ENCODE measurements around the gene RNF167. TPM values are rescaled to one million over a fixed set of nuclear protein-coding genes. Genes with fewer than 3 reads are reported as not detected.

Gene RNF167
- total RNA-seq, 4 donors from 2014 or later = 57.2 to 348 (median 73.7) TPM

DNA sequence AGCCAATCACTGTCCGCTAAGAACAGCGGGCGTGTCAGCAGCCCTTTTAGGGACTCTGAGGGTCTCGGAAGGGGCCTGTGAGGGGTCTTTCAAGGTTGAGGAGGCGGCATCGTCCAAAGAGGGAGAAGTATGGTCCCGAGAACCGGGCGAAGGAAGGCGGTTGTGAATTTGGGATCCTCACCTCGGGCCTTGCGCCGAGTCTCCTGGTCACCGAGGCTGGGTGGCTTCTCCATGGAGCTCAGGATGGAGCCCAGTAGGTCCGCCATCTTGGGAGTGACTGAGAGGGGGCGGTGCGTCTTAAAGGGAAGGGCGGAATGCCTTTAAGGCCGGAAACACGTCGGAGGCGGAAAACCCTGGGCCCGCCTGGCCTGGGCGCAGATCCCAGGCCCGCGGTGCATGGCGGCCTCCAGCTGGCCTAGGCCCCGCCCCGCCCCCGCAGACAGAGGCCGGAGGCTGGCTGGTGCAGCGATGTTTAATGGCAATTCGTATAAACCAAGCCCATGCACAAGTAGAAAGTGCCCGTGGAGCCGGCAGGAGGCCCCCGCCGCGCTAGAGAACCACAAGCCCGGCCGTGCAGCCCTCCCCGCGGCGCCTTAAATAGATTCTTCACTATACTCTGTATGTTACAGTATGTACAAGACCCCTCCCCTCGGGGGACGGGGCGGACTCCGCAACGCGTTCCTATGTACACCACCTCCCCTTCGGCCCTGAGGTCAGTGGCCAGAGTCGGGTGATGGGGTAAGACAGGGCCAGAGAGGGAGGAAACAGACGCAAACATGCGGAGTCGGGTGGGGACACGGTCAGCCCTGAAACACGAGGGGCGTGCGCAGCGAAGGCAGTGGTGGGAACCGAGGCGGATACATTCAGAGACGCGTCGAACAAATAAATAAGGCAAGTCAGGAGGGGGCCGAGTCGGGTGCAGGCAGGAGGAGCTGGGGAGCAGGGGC is 27.7 kb downstream of the RNF167 start, which contains the start of gene SPAG7:
SPAG7 (minus strand) TSS at position 279 of the 947 bp plus-strand sequence; CDS start at position 266, 13 bp downstream.
- Histone ChIP-seq H3K27ac (peak within 1 kb of the TSS; percentile 91 to 98 (median 96)), H3K4me1 (peaks cover 14 to 33% (median 26%) of the 10 kb centered on the region in 4 donors), H3K9me3 (no peaks in the 10 kb centered on the region), H3K36me3 (peaks cover 0 to 21% (median 4%) of the 10 kb centered on the region in 4 donors), H3K4me3 (peak within 1 kb of the TSS; percentile 52 to 82 (median 62)), H3K27me3 (no peaks in the 10 kb centered on the region)
- in situ Hi-C loops (cut with MboI; ENCODE audit: low pct_ligation_motif_present in 1 of 4, low pct_unique_long_range_greater_than_20kb in 1 of 4, low sequenced_read_pairs in 3 of 4) = no loop called here
- TF ChIP-seq, protein P1, sequence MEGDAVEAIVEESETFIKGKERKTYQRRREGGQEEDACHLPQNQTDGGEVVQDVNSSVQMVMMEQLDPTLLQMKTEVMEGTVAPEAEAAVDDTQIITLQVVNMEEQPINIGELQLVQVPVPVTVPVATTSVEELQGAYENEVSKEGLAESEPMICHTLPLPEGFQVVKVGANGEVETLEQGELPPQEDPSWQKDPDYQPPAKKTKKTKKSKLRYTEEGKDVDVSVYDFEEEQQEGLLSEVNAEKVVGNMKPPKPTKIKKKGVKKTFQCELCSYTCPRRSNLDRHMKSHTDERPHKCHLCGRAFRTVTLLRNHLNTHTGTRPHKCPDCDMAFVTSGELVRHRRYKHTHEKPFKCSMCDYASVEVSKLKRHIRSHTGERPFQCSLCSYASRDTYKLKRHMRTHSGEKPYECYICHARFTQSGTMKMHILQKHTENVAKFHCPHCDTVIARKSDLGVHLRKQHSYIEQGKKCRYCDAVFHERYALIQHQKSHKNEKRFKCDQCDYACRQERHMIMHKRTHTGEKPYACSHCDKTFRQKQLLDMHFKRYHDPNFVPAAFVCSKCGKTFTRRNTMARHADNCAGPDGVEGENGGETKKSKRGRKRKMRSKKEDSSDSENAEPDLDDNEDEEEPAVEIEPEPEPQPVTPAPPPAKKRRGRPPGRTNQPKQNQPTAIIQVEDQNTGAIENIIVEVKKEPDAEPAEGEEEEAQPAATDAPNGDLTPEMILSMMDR (IDR thresholded peaks at IDR 0.05) = peak in 2 of 5 experiments; percentile 23 to 27
- TF ChIP-seq POLR2AphosphoS5 (IDR thresholded peaks at IDR 0.05) = peak; percentile 65 to 91 (median 89)
- TF ChIP-seq POLR2A (IDR thresholded peaks at IDR 0.05) = peak; percentile 79
- no peak for TF ChIP-seq EP300 (IDR thresholded peaks at IDR 0.05; ENCODE audit: low read depth)
- 0 to 1% methylated on average over 3 to 59 of the region's 66 CpGs for WGBS, 2 donors (ENCODE audit: low coverage in 1 of 2)
- peak; percentile 96 for DNase-seq
- intact Hi-C loops (cut with DNase I; ENCODE audit: low total_unique reads) = no loop called here

DNA sequence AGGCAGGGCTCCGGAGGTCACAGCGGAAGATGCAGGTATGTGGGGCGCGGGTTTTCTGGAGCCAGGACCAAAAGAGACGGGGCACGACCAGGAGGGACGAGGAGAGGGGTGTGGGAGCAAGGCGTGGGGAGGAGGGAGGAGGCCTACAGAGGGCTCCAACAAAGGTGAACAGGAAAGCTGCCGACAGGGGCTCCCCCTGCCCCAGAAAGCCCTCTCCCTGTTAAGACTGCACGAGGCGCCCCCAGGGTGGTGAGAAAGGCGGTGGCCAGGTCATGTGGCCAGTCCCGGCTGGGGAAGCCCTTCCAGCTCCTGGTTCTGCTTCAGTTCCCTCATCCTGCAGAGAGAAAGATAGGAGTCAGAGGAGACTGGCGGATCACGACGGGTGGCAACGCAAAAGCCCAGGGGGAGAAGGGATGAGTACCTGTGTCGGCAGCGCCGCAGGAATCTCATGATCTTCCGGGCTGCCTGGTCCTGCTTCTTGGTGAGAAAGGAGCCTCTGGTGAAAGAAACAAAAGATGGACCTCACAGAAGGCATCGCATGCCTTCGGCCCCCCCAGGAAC is 28.5 kb downstream of the RNF167 start:
- Histone ChIP-seq H3K27me3 (no peaks in the 10 kb centered on the region), H3K4me3 (peak overlapping the region; percentile 37 to 82 (median 62)), H3K27ac (peak overlapping the region; percentile 91 to 98 (median 96)), H3K9me3 (no peaks in the 10 kb centered on the region), H3K36me3 (peaks cover 0 to 26% (median 5%) of the 10 kb centered on the region in 4 donors), H3K4me1 (peaks cover 14 to 33% (median 26%) of the 10 kb centered on the region in 4 donors)
- intact Hi-C loops (cut with DNase I; ENCODE audit: low total_unique reads) (no loop called here), in situ Hi-C loops (cut with MboI; ENCODE audit: low pct_ligation_motif_present in 1 of 4, low pct_unique_long_range_greater_than_20kb in 1 of 4, low sequenced_read_pairs in 3 of 4) (no loop called here)
- no peak for DNase-seq
- WGBS, 2 donors (ENCODE audit: low coverage in 1 of 2) = 42 to 51% methylated on average over 10 to 23 of the region's 23 CpGs
- TF ChIP-seq EP300 (IDR thresholded peaks at IDR 0.05; ENCODE audit: low read depth) (no peak), POLR2A (IDR thresholded peaks at IDR 0.05) (no peak), POLR2AphosphoS5 (IDR thresholded peaks at IDR 0.05) (no peak)
- TF ChIP-seq, protein P1 (IDR thresholded peaks at IDR 0.05) = no peak

DNA sequence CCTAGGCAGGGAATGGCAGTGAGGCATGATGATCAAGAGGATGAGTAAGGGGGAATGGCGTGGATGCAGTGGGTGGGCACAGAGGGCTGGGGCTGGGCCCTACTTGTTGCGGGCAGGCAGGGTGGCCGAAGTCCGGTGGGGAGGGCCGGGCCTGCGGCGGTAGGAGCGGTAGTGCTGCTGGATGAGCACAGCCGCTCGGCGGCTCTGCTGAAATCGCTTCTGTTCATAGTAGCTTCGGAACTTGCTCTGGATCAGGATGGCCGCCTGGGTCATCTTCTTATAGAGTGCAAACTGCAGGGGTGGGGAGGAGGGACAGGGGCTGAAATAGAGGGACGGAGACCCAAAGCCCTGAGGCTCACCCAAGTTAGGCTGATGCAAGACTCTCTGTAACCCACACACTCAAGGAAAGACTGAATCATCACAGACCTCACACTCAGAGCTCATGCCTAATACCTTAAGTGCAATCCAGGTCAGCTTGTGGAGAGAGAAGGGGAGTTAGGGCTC is 29.0 kb downstream of the RNF167 start:
- 73% methylated on average over 15 of the region's 15 CpGs; no CpG with 5 or more reads in 1 of the 2 donors for WGBS, 2 donors (ENCODE audit: low coverage in 1 of 2)
- no peak for DNase-seq
- H3K27me3 ChIP-seq = no peaks in the 10 kb centered on the region
- H3K9me3 ChIP-seq = no peaks in the 10 kb centered on the region
- peaks cover 0 to 31% (median 5%) of the 10 kb centered on the region in 4 donors for H3K36me3 ChIP-seq
- in situ Hi-C loops (cut with MboI; ENCODE audit: low pct_ligation_motif_present in 1 of 4, low pct_unique_long_range_greater_than_20kb in 1 of 4, low sequenced_read_pairs in 3 of 4) (no loop called here), intact Hi-C loops (cut with DNase I; ENCODE audit: low total_unique reads) (no loop called here)
- peak overlapping the region in 3 of 4 donors; percentile 55 to 82 (median 69) for H3K4me3 ChIP-seq
- no peak for TF ChIP-seq EP300 (IDR thresholded peaks at IDR 0.05; ENCODE audit: low read depth)
- peak; percentile 32 to 59 (median 49) for TF ChIP-seq POLR2AphosphoS5 (IDR thresholded peaks at IDR 0.05)
- TF ChIP-seq POLR2A (IDR thresholded peaks at IDR 0.05) = no peak
- peak overlapping the region; percentile 91 to 98 (median 96) for H3K27ac ChIP-seq
- peaks cover 14 to 33% (median 26%) of the 10 kb centered on the region in 4 donors for H3K4me1 ChIP-seq

DNA sequence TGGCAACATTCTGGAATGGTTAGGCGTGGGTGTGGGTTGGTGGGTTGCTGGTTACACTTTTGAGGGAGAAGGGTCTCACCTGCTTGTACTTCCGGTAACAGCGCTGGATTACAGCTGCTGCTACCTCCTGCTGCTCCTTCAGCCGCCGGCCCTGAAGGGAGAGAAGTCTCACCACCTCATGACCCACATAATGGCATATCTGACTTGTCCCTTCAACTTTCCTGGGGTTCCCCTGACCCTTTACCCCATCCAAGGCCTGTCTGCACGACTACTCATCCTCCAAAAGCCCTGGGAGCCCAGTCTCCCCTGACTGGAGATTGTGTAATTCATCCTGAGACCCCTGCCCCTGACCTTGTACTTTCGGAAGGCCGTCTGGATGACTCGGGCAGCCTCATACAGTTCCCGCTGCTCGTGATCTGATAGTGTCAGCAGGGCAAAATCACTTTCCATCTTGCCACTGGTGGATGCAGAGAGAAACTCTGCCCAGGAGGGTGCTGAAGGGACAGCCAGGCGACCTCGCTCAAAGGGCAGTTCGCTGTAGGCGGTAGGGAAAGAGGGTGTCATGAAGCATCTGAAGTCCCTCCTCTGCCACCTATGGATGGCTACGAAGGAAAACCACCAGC is 29.6 kb downstream of the RNF167 start:
- Histone ChIP-seq H3K36me3 (peaks cover 0 to 36% (median 5%) of the 10 kb centered on the region in 4 donors), H3K4me1 (peaks cover 14 to 33% (median 26%) of the 10 kb centered on the region in 4 donors)
- intact Hi-C loops (cut with DNase I; ENCODE audit: low total_unique reads) = loop anchor here (10.0 kb wide), 1 partner anchor 95 kb away; no protein-coding TSS in a partner anchor

More for the DNA sequence above, 29.6 kb downstream of the RNF167 start:
- in situ Hi-C loops (cut with MboI; ENCODE audit: low pct_ligation_motif_present in 1 of 4, low pct_unique_long_range_greater_than_20kb in 1 of 4, low sequenced_read_pairs in 3 of 4) = loop anchor here in 1 of 4 donors (10.0 kb wide), 1 partner anchor 55 kb away; no protein-coding TSS in a partner anchor
- H3K27me3 ChIP-seq = no peaks in the 10 kb centered on the region
- DNase-seq = no peak
- H3K4me3 ChIP-seq = no peak overlapping the region
- TF ChIP-seq, protein P1 (IDR thresholded peaks at IDR 0.05) = no peak
- WGBS, 2 donors (ENCODE audit: low coverage in 1 of 2) = 70 to 80% methylated on average over 1 to 16 of the region's 16 CpGs
- H3K9me3 ChIP-seq = no peaks in the 10 kb centered on the region
- peak overlapping the region; percentile 91 to 98 (median 96) for H3K27ac ChIP-seq
